ENCODE data around the gene HRAS. TPM values are rescaled to one million over a fixed set of nuclear protein-coding genes. Genes with fewer than 3 reads are reported as not detected.

Gene HRAS
- total and polyA plus RNA-seq, 2 of the 13 experiments (the other 11 are each of a cell fraction or from before 2014, with no cell fraction given), result 32.9 to 50.0 TPM

- TF ChIP-seq IRF1 (CRISPR knock-in tag; IDR thresholded peaks at IDR 0.05; ENCODE audit: low read depth), result no peak
- TF ChIP-seq FOXO4 (CRISPR knock-in tag; conservative IDR thresholded peaks at IDR 0.05), result no peak
- TF ChIP-seq DDIT3 (CRISPR knock-in tag; IDR thresholded peaks at IDR 0.05), result no peak
- no peak for TF ChIP-seq ZNF510 (CRISPR knock-in tag; IDR thresholded peaks at IDR 0.05; ENCODE audit: low read depth)
- TF ChIP-seq ZBTB49 (CRISPR knock-in tag; IDR thresholded peaks at IDR 0.05; ENCODE audit: borderline replicate concordance), result no peak
- TF ChIP-seq ZBTB25 (CRISPR knock-in tag; IDR thresholded peaks at IDR 0.05), result no peak
- TF ChIP-seq EP300 (IDR thresholded peaks at IDR 0.05; ENCODE audit: low read depth in 2 of 2, low read length in 2 of 2), result no peak
- 0 out of 2 replicates have a peak, but pooled peaks have one; percentile 20 for TF ChIP-seq EP300 (CRISPR knock-in tag; IDR thresholded peaks at IDR 0.05; ENCODE audit: borderline replicate concordance)
- peak; percentile 76 for TF ChIP-seq ZNF883 (CRISPR knock-in tag; IDR thresholded peaks at IDR 0.05; ENCODE audit: not compliant biosample characterization)
- TF ChIP-seq RFX1 (IDR thresholded peaks at IDR 0.05), result no peak
- no peak for TF ChIP-seq ESRRA (CRISPR knock-in tag; IDR thresholded peaks at IDR 0.05; ENCODE audit: low read depth)
- no peak for TF ChIP-seq FOXP4 (CRISPR knock-in tag; IDR thresholded peaks at IDR 0.05)
- peak; percentile 35; the same call in 1 of the 2 replicates for TF ChIP-seq REXO4 (CRISPR knock-in tag; IDR thresholded peaks at IDR 0.05; ENCODE audit: borderline replicate concordance)
- no peak for TF ChIP-seq HNRNPLL (IDR thresholded peaks at IDR 0.05; ENCODE audit: low read depth, low read length, poor library complexity, severe bottlenecking)
- TF ChIP-seq GMEB1 (CRISPR knock-in tag; IDR thresholded peaks at IDR 0.05; ENCODE audit: borderline replicate concordance), result no peak
- TF ChIP-seq ZBTB46 (CRISPR knock-in tag; IDR thresholded peaks at IDR 0.05; ENCODE audit: borderline replicate concordance), result no peak
Measured at GRCh38 chr11:538431-539051, 3.2 kb upstream of the HRAS start (continued).
